Right lobe of liver (tissue), 6 donors: ENCODE results near the gene COL5A1. TPM values are rescaled to one million over a fixed set of nuclear protein-coding genes. Genes with fewer than 3 reads are reported as not detected.

Experiments
- ATAC-seq, 4 donors: fragments of 200-7000 bp; cut with Tn5 transposase; one replicate each; pipeline ENCODE4 v1.9.1; 2020; ENCODE audit warnings: mild to moderate bottlenecking in 4 of 4, moderate library complexity in 4 of 4
- DNase-seq, 3 donors: peaks; one replicate each; pipeline ENCODE4 v3.0.0-alpha.2; 2020
- H3K27ac ChIP-seq, 3 donors: fragments of 200-600 bp; one replicate each; pipeline ENCODE4 v1.8.0; 2022
- H3K27me3 ChIP-seq, 2 donors: fragments of 200-600 bp; one replicate each; pipeline ENCODE4 v1.8.0; 2022
- H3K36me3 ChIP-seq, 4 donors: fragments of 200-600 bp; sonication (generic) in 1 of 4; one replicate each; pipeline versions ENCODE4 v1.5.1 to v1.8.0; 2017 to 2022; ENCODE audit warnings: control low read depth in 1 of 4
- H3K4me1 ChIP-seq, 4 donors: fragments of 200-600 bp; sonication (generic) in 1 of 4; one replicate each; pipeline versions ENCODE4 v1.5.1 to v1.8.0; 2017 to 2022; ENCODE audit warnings: control low read depth in 1 of 4
- H3K4me3 ChIP-seq, 3 donors: fragments of 200-600 bp; one replicate each; pipeline ENCODE4 v1.8.0; 2022
- H3K9me3 ChIP-seq, 4 donors: fragments of 200-600 bp; sonication (generic) in 1 of 4; one replicate each; pipeline versions ENCODE4 v1.5.1 to v1.8.0; 2017 to 2022; ENCODE audit warnings: control low read depth in 1 of 4
- POLR2A ChIP-seq: fragments of 450-650 bp; IDR thresholded peaks from one replicate; pipeline ENCODE4 v1.6.1; 2017; ENCODE audit warnings: antibody characterized with exemption, mild to moderate bottlenecking
- WGBS: methylation state at CpG from one replicate; pipeline ENCODE4 v1.1.6; 2018; ENCODE audit warnings: low coverage, low lambda C conversion rate; ENCODE audit not compliant: insufficient coverage; ENCODE audit errors: missing lambda C conversion rate; 5-methylcytosine and 5-hydroxymethylcytosine counted together
- intact Hi-C, 2 donors: fragments of 100-400 bp; cut with DNase I; formaldehyde crosslinking; loops; one replicate each; pipeline versions ENCODE4 v1.11.2 to v1.14.1; 2022
- total RNA-seq, 6 experiments: library from RNA; depleted of rRNA in 2 of 6; stranded (reverse); fragments of >200 nt in 2 of 6; fragmentation: NEBNext Ultra II Directional in 3 of 6; extraction: Animal tissue kit (Norgen Biotek cat#: 25700) in 3 of 6; gene quantifications; one replicate each; pipeline versions ENCODE4 v1.1.0 to v1.2.4, GENCODE V29; 2016 to 2023
- TF ChIP-seq, protein P1 (sequence below), 4 donors: fragments of 200-600 bp in 3 of 4; fragments of 450-650 bp in 1 of 4; IDR thresholded peaks; one replicate each; pipeline versions ENCODE4 v1.5.1 to v1.8.0; 2016 to 2022; ENCODE audit warnings: antibody characterized with exemption in 4 of 4, mild to moderate bottlenecking in 2 of 4
- donor health status: DM: no; HTN: yes; CAD: no.
- donor health status: DM: no; HTN: no; CAD: no.
- donor health status: DM: no; HTN: no; CAD: no.
- donor health status: DM: no; HTN: yes; CAD: no.
- donor health status: DM: no; HTN: yes; CAD: no.

COL5A1 gene
- total RNA-seq, 6 experiments from 2014 or later, result 1.5 to 17.0 (median 7.7) TPM

DNA sequence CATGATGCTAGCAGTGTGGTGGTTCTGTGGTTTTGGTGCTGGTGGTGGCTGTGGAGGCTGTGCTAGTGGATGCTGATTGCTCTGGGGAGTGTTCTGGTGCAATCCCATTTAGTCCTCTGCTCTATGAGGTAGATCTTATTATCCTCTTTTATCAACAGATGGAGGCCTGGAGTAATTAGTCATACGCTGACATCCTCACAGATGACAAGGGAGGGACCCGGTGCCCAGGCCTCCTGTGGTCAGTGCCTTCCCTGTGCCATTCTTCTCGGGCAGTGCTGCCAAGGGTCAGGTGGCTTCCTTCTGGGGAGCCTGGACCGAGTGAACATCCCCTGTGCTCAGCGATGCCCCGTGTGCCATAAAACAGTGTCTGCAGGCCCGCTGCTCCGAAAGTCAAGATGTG is 74.5 kb downstream of the COL5A1 start:
- TF ChIP-seq, protein P1, sequence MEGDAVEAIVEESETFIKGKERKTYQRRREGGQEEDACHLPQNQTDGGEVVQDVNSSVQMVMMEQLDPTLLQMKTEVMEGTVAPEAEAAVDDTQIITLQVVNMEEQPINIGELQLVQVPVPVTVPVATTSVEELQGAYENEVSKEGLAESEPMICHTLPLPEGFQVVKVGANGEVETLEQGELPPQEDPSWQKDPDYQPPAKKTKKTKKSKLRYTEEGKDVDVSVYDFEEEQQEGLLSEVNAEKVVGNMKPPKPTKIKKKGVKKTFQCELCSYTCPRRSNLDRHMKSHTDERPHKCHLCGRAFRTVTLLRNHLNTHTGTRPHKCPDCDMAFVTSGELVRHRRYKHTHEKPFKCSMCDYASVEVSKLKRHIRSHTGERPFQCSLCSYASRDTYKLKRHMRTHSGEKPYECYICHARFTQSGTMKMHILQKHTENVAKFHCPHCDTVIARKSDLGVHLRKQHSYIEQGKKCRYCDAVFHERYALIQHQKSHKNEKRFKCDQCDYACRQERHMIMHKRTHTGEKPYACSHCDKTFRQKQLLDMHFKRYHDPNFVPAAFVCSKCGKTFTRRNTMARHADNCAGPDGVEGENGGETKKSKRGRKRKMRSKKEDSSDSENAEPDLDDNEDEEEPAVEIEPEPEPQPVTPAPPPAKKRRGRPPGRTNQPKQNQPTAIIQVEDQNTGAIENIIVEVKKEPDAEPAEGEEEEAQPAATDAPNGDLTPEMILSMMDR (IDR thresholded peaks at IDR 0.05), result no peak
- no peak for TF ChIP-seq POLR2A
- H3K9me3 ChIP-seq, result no peaks in the 10 kb centered on the region
- WGBS, result no CpG with 5 or more reads among the region's 8 CpGs
- no peaks in the 10 kb centered on the region for H3K36me3 ChIP-seq
- H3K27ac ChIP-seq, result no peak overlapping the region
- no peak overlapping the region for H3K4me3 ChIP-seq
- no peaks in the 10 kb centered on the region for H3K4me1 ChIP-seq
- intact Hi-C loops, result no loop called here
- H3K27me3 ChIP-seq, result no peaks in the 10 kb centered on the region
- ATAC-seq (no peak), DNase-seq (no peak)

DNA sequence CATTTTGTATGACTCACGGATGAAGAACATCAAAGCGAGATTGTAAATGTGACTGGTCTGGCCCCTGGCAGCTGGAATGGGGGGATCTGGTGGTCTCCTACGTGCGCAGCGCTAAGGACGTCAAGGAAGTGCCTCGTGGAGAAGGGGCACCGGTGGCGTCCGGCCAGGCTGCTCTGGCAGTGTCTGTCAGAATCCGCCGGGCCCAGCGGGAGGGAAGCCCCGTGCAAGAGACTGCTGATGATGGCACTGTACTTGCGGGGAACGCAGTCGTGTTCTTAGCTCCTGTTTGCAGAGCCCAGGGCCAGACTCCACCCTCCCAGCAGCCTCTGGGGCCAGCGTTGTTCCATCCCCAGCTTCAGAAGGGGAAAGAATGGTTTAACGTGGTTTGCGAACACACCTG is 75.5 kb downstream of the COL5A1 start:
- Histone ChIP-seq H3K4me1 (no peaks in the 10 kb centered on the region), H3K27ac (no peak overlapping the region), H3K27me3 (no peaks in the 10 kb centered on the region), H3K36me3 (no peaks in the 10 kb centered on the region), H3K4me3 (no peak overlapping the region), H3K9me3 (no peaks in the 10 kb centered on the region)
- intact Hi-C loops, result no loop called here
- WGBS, result 68% methylated on average over 2 of the region's 20 CpGs
- no peak for TF ChIP-seq POLR2A
- TF ChIP-seq, protein P1 (IDR thresholded peaks at IDR 0.05), result no peak
- no peak for ATAC-seq
- DNase-seq, result no peak

DNA sequence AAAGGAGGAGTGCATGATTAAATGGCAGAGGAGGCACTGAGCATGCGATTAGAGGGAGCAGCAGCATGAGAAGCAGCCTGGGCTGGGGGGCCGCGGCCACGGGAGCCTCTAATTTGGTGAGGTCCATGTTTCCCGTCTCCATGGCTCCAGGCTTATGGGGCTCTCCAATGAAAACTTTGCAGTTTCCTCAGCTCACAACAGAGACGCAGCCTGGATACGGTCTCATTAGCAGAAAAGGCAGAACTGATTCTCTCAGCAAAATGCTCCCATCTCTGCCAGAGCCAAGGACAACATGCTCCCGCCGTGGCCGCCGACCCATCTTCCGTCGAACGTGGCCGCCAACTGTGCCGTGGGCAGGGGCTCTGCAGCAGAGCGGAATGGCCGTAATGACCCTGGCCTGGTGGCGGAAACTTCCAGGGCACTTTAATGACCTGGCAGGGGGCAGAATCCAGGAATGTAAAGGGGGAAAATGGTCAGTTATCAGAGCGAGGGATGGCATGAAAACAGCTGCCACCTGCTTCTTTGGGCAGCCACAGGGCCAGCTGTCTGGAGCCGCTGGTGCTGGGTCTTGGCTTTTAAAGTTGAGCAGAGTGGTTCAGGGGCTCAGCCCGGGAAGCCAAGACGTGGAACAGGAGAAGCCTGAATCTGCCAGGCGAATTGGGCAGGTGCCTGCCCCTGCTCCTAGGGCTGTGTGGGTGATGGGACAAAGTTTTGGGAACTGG is 76.5 kb downstream of the COL5A1 start:
- ATAC-seq, result no peak
- no peak overlapping the region for H3K27ac ChIP-seq

DNA sequence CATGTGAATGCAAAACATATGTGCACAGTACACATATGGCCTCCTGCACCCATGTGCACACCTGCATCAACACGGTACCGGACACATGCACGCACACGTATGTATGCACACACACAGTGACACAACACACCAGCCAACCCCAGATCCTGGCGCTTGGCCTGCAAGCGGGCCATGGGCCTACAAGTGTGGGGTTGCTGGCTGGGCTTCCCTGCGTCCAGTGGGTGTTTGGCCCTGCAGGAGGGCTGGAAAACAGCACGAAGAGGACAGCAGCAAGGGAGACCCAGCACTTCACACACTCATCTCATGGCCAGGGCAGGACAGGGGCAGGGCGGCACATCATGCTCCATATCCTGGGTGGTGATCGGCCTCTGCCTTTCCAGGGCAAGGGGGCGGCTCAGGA is 77.7 kb downstream of the COL5A1 start:
- no peak for DNase-seq
- TF ChIP-seq POLR2A, result no peak
- TF ChIP-seq, protein P1 (IDR thresholded peaks at IDR 0.05), result no peak
- WGBS, result 62% methylated on average over 5 of the region's 11 CpGs
- Histone ChIP-seq H3K4me1 (no peaks in the 10 kb centered on the region), H3K36me3 (no peaks in the 10 kb centered on the region), H3K27ac (no peak overlapping the region), H3K27me3 (no peaks in the 10 kb centered on the region), H3K4me3 (no peak overlapping the region), H3K9me3 (no peaks in the 10 kb centered on the region)
- ATAC-seq, result no peak
- intact Hi-C loops, result no loop called here

More for the DNA sequence above, 76.5 kb downstream of the COL5A1 start:
- 48% methylated on average over 4 of the region's 24 CpGs for WGBS
- no peak for DNase-seq
- TF ChIP-seq POLR2A, result no peak
- TF ChIP-seq, protein P1 (IDR thresholded peaks at IDR 0.05), result no peak
- no peak overlapping the region for H3K4me3 ChIP-seq
- no peaks in the 10 kb centered on the region for H3K4me1 ChIP-seq
- intact Hi-C loops, result no loop called here
- no peaks in the 10 kb centered on the region for H3K9me3 ChIP-seq
- H3K36me3 ChIP-seq, result no peaks in the 10 kb centered on the region
- H3K27me3 ChIP-seq, result no peaks in the 10 kb centered on the region
